Keratinocyte (primary cell): ENCODE data around the gene CDHR3. TPM values are rescaled to one million over a fixed set of nuclear protein-coding genes. Genes with fewer than 3 reads are reported as not detected.

Source experiments
- DNase-seq: peaks from one replicate; pipeline ENCODE4 v3.0.0-alpha.2; 2011; ENCODE audit warnings: low read depth, missing footprints, low spot score
- FAIRE-seq: peaks from 2 replicates; lab custom pipeline; 2011; peaks lifted over from hg19 to GRCh38; lab: Jason Lieb, UNC
- H2AFZ ChIP-seq: 2 replicates; pipeline ENCODE4 v1.6.0; 2012; ENCODE audit warnings: low read length, control low read depth, inconsistent platforms; ENCODE audit not compliant: control insufficient read depth
- H3K27ac ChIP-seq: 2 replicates; pipeline ENCODE4 v1.5.1; 2011; ENCODE audit warnings: low read length; ENCODE audit not compliant: control insufficient read depth, insufficient read depth
- H3K27me3 ChIP-seq: 3 replicates; pipeline ENCODE4 v1.6.0; 2011; ENCODE audit warnings: low read length; ENCODE audit not compliant: control insufficient read depth, insufficient read depth; ENCODE audit errors: extremely low read depth
- H3K36me3 ChIP-seq, 2 experiments: 2 replicates in 1 of 2; 3 replicates in 1 of 2; pipeline ENCODE4 v1.5.1; 2011; ENCODE audit warnings: low read length in 2 of 2, mild to moderate bottlenecking in 1 of 2; ENCODE audit not compliant: control insufficient read depth in 2 of 2, insufficient read depth in 2 of 2; ENCODE audit errors: extremely low read depth in 1 of 2
- H3K4me1 ChIP-seq: 3 replicates; pipeline ENCODE4 v1.5.1; 2011; ENCODE audit warnings: low read length; ENCODE audit not compliant: control insufficient read depth, insufficient read depth; ENCODE audit errors: extremely low read depth
- H3K4me2 ChIP-seq: 3 replicates; pipeline ENCODE4 v1.6.0; 2011; ENCODE audit warnings: low read depth, low read length; ENCODE audit not compliant: control insufficient read depth, insufficient read depth; ENCODE audit errors: extremely low read depth
- H3K4me3 ChIP-seq, 3 experiments: fragments of 200-600 bp in 1 of 3; sonication (generic) in 1 of 3; 2 replicates in 2 of 3; 3 replicates in 1 of 3; pipeline ENCODE4 v1.5.1; 2011 to 2016; ENCODE audit warnings: low read length in 3 of 3, mild to moderate bottlenecking in 3 of 3, control low read depth in 2 of 3, inconsistent platforms in 1 of 3, low read depth in 1 of 3, mixed read lengths in 1 of 3, mixed run types in 1 of 3, moderate library complexity in 1 of 3; ENCODE audit not compliant: control insufficient read depth in 2 of 3, insufficient read depth in 2 of 3; ENCODE audit errors: extremely low read depth in 1 of 3
- H3K79me2 ChIP-seq: 2 replicates; pipeline ENCODE4 v1.6.0; 2012; ENCODE audit warnings: low read length; ENCODE audit not compliant: control insufficient read depth, insufficient read depth
- H3K9ac ChIP-seq: 3 replicates; pipeline ENCODE4 v1.6.0; 2011; ENCODE audit warnings: low read length; ENCODE audit not compliant: control insufficient read depth, insufficient read depth; ENCODE audit errors: extremely low read depth
- H3K9me1 ChIP-seq: 3 replicates; pipeline ENCODE4 v1.6.0; 2011; ENCODE audit warnings: low read length; ENCODE audit not compliant: control insufficient read depth, insufficient read depth; ENCODE audit errors: extremely low read depth
- H3K9me3 ChIP-seq: 2 replicates; pipeline ENCODE4 v1.5.1; 2012; ENCODE audit warnings: low read depth, low read length; ENCODE audit not compliant: control insufficient read depth
- H4K20me1 ChIP-seq: 3 replicates; pipeline ENCODE4 v1.6.0; 2011; ENCODE audit warnings: low read length; ENCODE audit not compliant: control insufficient read depth, insufficient read depth; ENCODE audit errors: extremely low read depth
- EZH2 ChIP-seq: IDR thresholded peaks from one replicate; pipeline ENCODE4 v1.6.1; 2012; ENCODE audit warnings: inconsistent platforms, mild to moderate bottlenecking, low read length, moderate library complexity
- dilution Hi-C: fragments of 300-500 bp; cut with MboI; formaldehyde crosslinking; loops from one replicate; pipeline ENCODE4 v1.7.0; 2020; ENCODE audit warnings: low sequenced_read_pairs; ENCODE audit not compliant: extremely low pct_ligation_motif_present
- polyA plus RNA-seq, 5 experiments: library from polyadenylated mRNA; depleted of rRNA in 3 of 5; stranded (reverse) in 3 of 5; stranded (forward) in 1 of 5; unstranded in 1 of 5; fragments of >200 nt; gene quantifications; 1 replicate in 1 of 5; 2 replicates in 3 of 5; 3 replicates in 1 of 5; pipeline versions ENCODE4 v1.2.1 to v1.2.3, GENCODE V29; 2011 to 2012; ENCODE audit warnings: missing spikeins in 2 of 5, low read depth in 1 of 5, low replicate concordance in 1 of 5
- TF ChIP-seq, protein P1 (sequence below), 3 experiments: IDR thresholded peaks in 1 of 3; conservative IDR thresholded peaks in 1 of 3; optimal IDR thresholded peaks in 1 of 3; 2 replicates in 2 of 3; 3 replicates in 1 of 3; pipeline versions ENCODE3 to v1.5.1; 2011; ENCODE audit warnings: low read length in 3 of 3, mild to moderate bottlenecking in 3 of 3, moderate library complexity in 2 of 3, control low read depth in 1 of 3, inconsistent platforms in 1 of 3; ENCODE audit not compliant: insufficient read depth in 2 of 3; ENCODE audit errors: extremely low read depth in 1 of 3

The CDHR3 gene
- polyA plus RNA-seq, 1 donor (not counting 4 experiments of a cell fraction or from before 2014, with no cell fraction given), result 1.2 TPM

DNA sequence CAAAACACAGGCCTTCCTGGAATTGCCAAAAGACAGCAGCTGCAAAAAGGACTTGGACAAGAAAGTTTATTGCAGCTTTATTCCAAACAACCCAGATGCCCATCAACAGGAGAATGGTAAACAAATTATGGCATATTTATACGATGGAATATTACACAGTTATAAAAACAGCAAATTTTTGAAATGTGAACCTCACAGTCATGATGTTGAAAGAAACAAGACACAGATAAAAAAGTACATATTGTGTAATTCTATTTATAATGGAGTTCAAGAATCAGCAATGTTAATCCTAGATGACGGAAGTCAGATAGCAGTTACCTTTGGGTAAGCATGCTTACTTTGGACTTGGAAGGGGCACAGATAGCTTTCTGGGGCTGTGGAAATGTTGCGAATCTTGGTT lies 104.6 kb downstream of the CDHR3 start:
- Histone ChIP-seq H3K36me3 (no peaks in the 10 kb centered on the region), H4K20me1 (no peaks in the 10 kb centered on the region), H3K79me2 (no peaks in the 10 kb centered on the region), H3K4me1 (peaks cover 82% of the 10 kb centered on the region), H3K9me1 (no peaks in the 10 kb centered on the region), H3K9ac (no peak overlapping the region), H3K4me3 (no peak overlapping the region), H2AFZ (no peak overlapping the region), H3K27ac (no peak overlapping the region), H3K27me3 (no peaks in the 10 kb centered on the region), H3K9me3 (no peaks in the 10 kb centered on the region), H3K4me2 (no peak overlapping the region)
- dilution Hi-C loops, result no loop called here
- FAIRE-seq (no peak), DNase-seq (no peak)
- TF ChIP-seq EZH2, result no peak
- TF ChIP-seq, protein P1, sequence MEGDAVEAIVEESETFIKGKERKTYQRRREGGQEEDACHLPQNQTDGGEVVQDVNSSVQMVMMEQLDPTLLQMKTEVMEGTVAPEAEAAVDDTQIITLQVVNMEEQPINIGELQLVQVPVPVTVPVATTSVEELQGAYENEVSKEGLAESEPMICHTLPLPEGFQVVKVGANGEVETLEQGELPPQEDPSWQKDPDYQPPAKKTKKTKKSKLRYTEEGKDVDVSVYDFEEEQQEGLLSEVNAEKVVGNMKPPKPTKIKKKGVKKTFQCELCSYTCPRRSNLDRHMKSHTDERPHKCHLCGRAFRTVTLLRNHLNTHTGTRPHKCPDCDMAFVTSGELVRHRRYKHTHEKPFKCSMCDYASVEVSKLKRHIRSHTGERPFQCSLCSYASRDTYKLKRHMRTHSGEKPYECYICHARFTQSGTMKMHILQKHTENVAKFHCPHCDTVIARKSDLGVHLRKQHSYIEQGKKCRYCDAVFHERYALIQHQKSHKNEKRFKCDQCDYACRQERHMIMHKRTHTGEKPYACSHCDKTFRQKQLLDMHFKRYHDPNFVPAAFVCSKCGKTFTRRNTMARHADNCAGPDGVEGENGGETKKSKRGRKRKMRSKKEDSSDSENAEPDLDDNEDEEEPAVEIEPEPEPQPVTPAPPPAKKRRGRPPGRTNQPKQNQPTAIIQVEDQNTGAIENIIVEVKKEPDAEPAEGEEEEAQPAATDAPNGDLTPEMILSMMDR (optimal IDR thresholded peaks at IDR 0.05 in 1 of 3, IDR thresholded peaks at IDR 0.05 in 1 of 3, conservative IDR thresholded peaks at IDR 0.05 in 1 of 3; ENCODE audit: extremely low read depth in 1 of 3, insufficient read depth in 2 of 3, low read length in 3 of 3), result no peak

DNA sequence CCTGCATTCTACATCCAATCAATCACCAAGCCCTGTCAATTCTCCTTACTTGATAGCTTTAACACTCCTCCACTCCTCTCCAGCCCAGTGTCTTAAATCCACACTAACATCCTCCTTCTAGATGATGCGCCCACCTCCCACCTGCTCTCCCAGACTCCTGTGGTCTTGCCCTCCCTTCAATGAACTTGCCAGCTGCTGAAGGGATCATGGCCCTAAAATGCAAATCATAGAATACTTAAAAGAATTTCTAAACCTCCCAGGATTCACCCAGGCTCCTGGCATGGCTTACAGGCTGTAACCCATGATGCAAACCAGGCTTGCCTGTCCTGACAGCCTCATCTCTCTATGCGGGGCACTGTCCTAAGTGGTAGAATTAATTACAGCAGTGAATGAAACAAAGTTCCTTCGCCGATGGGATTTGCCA lies 105.5 kb downstream of the CDHR3 start:
- Histone ChIP-seq H2AFZ (peak overlapping the region; percentile 21), H3K9me3 (no peaks in the 10 kb centered on the region), H3K4me1 (peaks cover 83% of the 10 kb centered on the region), H3K9ac (peak overlapping the region; percentile 40), H3K79me2 (no peaks in the 10 kb centered on the region), H3K9me1 (no peaks in the 10 kb centered on the region), H3K4me2 (peak overlapping the region; percentile 31), H4K20me1 (no peaks in the 10 kb centered on the region), H3K27ac (peak overlapping the region; percentile 87), H3K4me3 (no peak overlapping the region), H3K27me3 (no peaks in the 10 kb centered on the region), H3K36me3 (no peaks in the 10 kb centered on the region)
- FAIRE-seq (no peak), DNase-seq (no peak)
- TF ChIP-seq, protein P1 (optimal IDR thresholded peaks at IDR 0.05 in 1 of 3, IDR thresholded peaks at IDR 0.05 in 1 of 3, conservative IDR thresholded peaks at IDR 0.05 in 1 of 3; ENCODE audit: extremely low read depth in 1 of 3, insufficient read depth in 2 of 3, low read length in 3 of 3), result no peak
- no peak for TF ChIP-seq EZH2
- dilution Hi-C loops, result no loop called here
